ENCODE data around the gene RGL1. TPM values are rescaled to one million over a fixed set of nuclear protein-coding genes. Genes with fewer than 3 reads are reported as not detected.

Gene RGL1
- 10 to 100 TPM; 57.3 to 81.8 (median 68.1) TPM for total RNA-seq

GRCh38 chr1:183804916-183805841, at the start of gene RGL1:
RGL1 (plus strand) TSS chr1:183805120; CDS start chr1:183805298, 178 bp downstream.
- Histone ChIP-seq H3K27ac (peak within 1 kb of the TSS; percentile 63 to 97 (median 82)), H3K9me3 (peaks cover 0 to 8% (median 2%) of the 10 kb centered on the region in 4 donors), H3K27me3 (no peaks in the 10 kb centered on the region), H3K4me3 (peak within 1 kb of the TSS; percentile 46 to 64 (median 60)), H3K36me3 (no peaks in the 10 kb centered on the region), H3K4me1 (peaks cover 0 to 51% (median 10%) of the 10 kb centered on the region in 4 donors)
- peak; percentile 52 to 73 for DNase-seq (ENCODE audit: low spot score in 2 of 2)
- peak in 1 of 5 experiments; percentile 7 for TF ChIP-seq CTCF (IDR thresholded peaks at IDR 0.05)
- TF ChIP-seq EP300 (IDR thresholded peaks at IDR 0.05), result peak in 1 of 2 donors; percentile 80
- peak; percentile 74 to 88 for TF ChIP-seq POLR2A (IDR thresholded peaks at IDR 0.05)
- 1% methylated on average over 51 of the region's 58 CpGs for WGBS, 2 donors

- no peak for DNase-seq (ENCODE audit: low spot score in 2 of 2)
- H3K4me1 ChIP-seq, result peaks cover 0 to 3% (median 0%) of the 10 kb centered on the region in 4 donors
- no peaks in the 10 kb centered on the region for H3K36me3 ChIP-seq
- H3K27ac ChIP-seq, result no peak overlapping the region
- H3K27me3 ChIP-seq, result no peaks in the 10 kb centered on the region
- no peak overlapping the region for H3K4me3 ChIP-seq
- peaks cover 0 to 18% (median 2%) of the 10 kb centered on the region in 4 donors for H3K9me3 ChIP-seq
- TF ChIP-seq EP300 (IDR thresholded peaks at IDR 0.05) (no peak), POLR2A (IDR thresholded peaks at IDR 0.05) (no peak), CTCF (IDR thresholded peaks at IDR 0.05) (no peak)
- 85 to 98% methylated on average over 2 of the region's 2 CpGs for WGBS, 2 donors
These were observed 48.6 kb upstream of the RGL1 start for GRCh38 chr1:183756326-183756725.

GRCh38 chr1:183757061-183757460, 47.9 kb upstream of the RGL1 start:
- Histone ChIP-seq H3K27me3 (no peaks in the 10 kb centered on the region), H3K27ac (no peak overlapping the region), H3K4me1 (peaks cover 0 to 3% (median 0%) of the 10 kb centered on the region in 4 donors), H3K4me3 (no peak overlapping the region), H3K36me3 (no peaks in the 10 kb centered on the region), H3K9me3 (peaks cover 0 to 12% (median 2%) of the 10 kb centered on the region in 4 donors)
- DNase-seq (ENCODE audit: low spot score in 2 of 2), result no peak
- TF ChIP-seq EP300 (IDR thresholded peaks at IDR 0.05) (no peak), CTCF (IDR thresholded peaks at IDR 0.05) (no peak)
- WGBS, 2 donors, result 47 to 48% methylated on average over 4 of the region's 4 CpGs

GRCh38 chr1:183758913-183759312, 46.0 kb upstream of the RGL1 start:
- WGBS, 2 donors, result 82 to 83% methylated on average over 3 of the region's 3 CpGs
- H3K36me3 ChIP-seq, result no peaks in the 10 kb centered on the region
- TF ChIP-seq CTCF (IDR thresholded peaks at IDR 0.05), result no peak
- TF ChIP-seq POLR2A (IDR thresholded peaks at IDR 0.05), result no peak
- TF ChIP-seq EP300 (IDR thresholded peaks at IDR 0.05), result no peak

GRCh38 chr1:183760661-183761060, 44.3 kb upstream of the RGL1 start:
- peaks cover 0 to 18% (median 2%) of the 10 kb centered on the region in 4 donors for H3K9me3 ChIP-seq
- H3K36me3 ChIP-seq, result no peaks in the 10 kb centered on the region
- no peak overlapping the region for H3K27ac ChIP-seq
- H3K27me3 ChIP-seq, result no peaks in the 10 kb centered on the region
- DNase-seq (ENCODE audit: low spot score in 2 of 2), result no peak
- H3K4me1 ChIP-seq, result peaks cover 0 to 3% (median 0%) of the 10 kb centered on the region in 4 donors
- WGBS, 2 donors, result 90 to 98% methylated on average over 2 of the region's 2 CpGs
- TF ChIP-seq EP300 (IDR thresholded peaks at IDR 0.05), result no peak
- no peak for TF ChIP-seq CTCF (IDR thresholded peaks at IDR 0.05)
- no peak for TF ChIP-seq POLR2A (IDR thresholded peaks at IDR 0.05)
- H3K4me3 ChIP-seq, result no peak overlapping the region

More at GRCh38 chr1:183758913-183759312, 46.0 kb upstream of the RGL1 start:
- no peak overlapping the region for H3K4me3 ChIP-seq
- DNase-seq (ENCODE audit: low spot score in 2 of 2), result no peak
- H3K4me1 ChIP-seq, result peaks cover 0 to 3% (median 0%) of the 10 kb centered on the region in 4 donors
- H3K27me3 ChIP-seq, result no peaks in the 10 kb centered on the region
- no peak overlapping the region for H3K27ac ChIP-seq
- peaks cover 0 to 7% (median 0%) of the 10 kb centered on the region in 4 donors for H3K9me3 ChIP-seq

Measured in tibial nerve (tissue), 4 donors.